K562 (cell line): ENCODE data around the gene MYO3B. TPM values are rescaled to one million over a fixed set of nuclear protein-coding genes. Genes with fewer than 3 reads are reported as not detected.
A peak's percentile ranks its signal among the peaks of the same experiment; 100 is the strongest.

Experiments
- CBFB ChIP-seq: sonication (generic); formaldehyde crosslinking; IDR thresholded peaks from 2 replicates; pipeline ENCODE4 v1.4.0; 2020; ENCODE audit warnings: mild to moderate bottlenecking, missing genetic modification reagents
- CCNT2 ChIP-seq: IDR thresholded peaks from 2 replicates; pipeline ENCODE4 v1.6.1; 2011; ENCODE audit warnings: borderline replicate concordance, low read depth, mild to moderate bottlenecking, moderate library complexity, mixed read lengths, low read length; ENCODE audit not compliant: insufficient read length; ENCODE audit errors: extremely low read depth
- CTBP1 ChIP-seq: fragments of 450-650 bp; IDR thresholded peaks from 2 replicates; pipeline ENCODE4 v1.6.1; 2016; ENCODE audit warnings: borderline replicate concordance
- EGR1 ChIP-seq: fragments of 450-650 bp; conservative IDR thresholded peaks from 2 replicates; pipeline ENCODE4 v1.6.1; 2017; ENCODE audit warnings: mild to moderate bottlenecking
- ESRRB ChIP-seq: fragments of 250-450 bp; sonication (Bioruptor Pico); IDR thresholded peaks from 2 replicates; pipeline ENCODE4 v1.5.0; 2020; ENCODE audit warnings: mild to moderate bottlenecking, moderate library complexity, borderline replicate concordance
- KLF1 ChIP-seq: fragments of 450-650 bp; IDR thresholded peaks from 2 replicates; pipeline ENCODE4 v1.6.1; 2016; ENCODE audit warnings: missing genetic modification characterization, missing compliant biosample characterization
- NELFE ChIP-seq: IDR thresholded peaks from 2 replicates; pipeline ENCODE4 v1.6.1; 2011; ENCODE audit warnings: mild to moderate bottlenecking; ENCODE audit not compliant: insufficient read depth, insufficient read length
- NR1H2 ChIP-seq: sonication (generic); formaldehyde crosslinking; IDR thresholded peaks from 2 replicates; pipeline ENCODE4 v1.4.0; 2020; ENCODE audit warnings: mild to moderate bottlenecking, missing genetic modification reagents
- PYGO2 ChIP-seq: fragments of 450-650 bp; IDR thresholded peaks from 2 replicates; pipeline ENCODE4 v1.6.1; 2016; ENCODE audit warnings: mild to moderate bottlenecking, missing genetic modification characterization, moderate library complexity, missing compliant biosample characterization
- SRSF1 ChIP-seq: fragments of 200-400 bp; formaldehyde crosslinking; IDR thresholded peaks from 2 replicates; pipeline ENCODE4 v1.6.1; 2017; ENCODE audit warnings: mild to moderate bottlenecking, low read depth, low read length, moderate library complexity
- TAL1 ChIP-seq: fragments of 450-650 bp; IDR thresholded peaks from 2 replicates; pipeline ENCODE4 v1.6.1; 2016; ENCODE audit warnings: mild to moderate bottlenecking
- ZNF408 ChIP-seq: fragments of 250-450 bp; sonication (Bioruptor Pico); IDR thresholded peaks from 2 replicates; pipeline ENCODE4 v1.4.0; 2020; ENCODE audit warnings: low read depth, mild to moderate bottlenecking, moderate library complexity
- ZNF644 ChIP-seq: fragments of 200-800 bp; sonication (Bioruptor generic); IDR thresholded peaks from 2 replicates; pipeline ENCODE4 v1.6.1; 2016; ENCODE audit warnings: low read depth, missing genetic modification characterization, missing compliant biosample characterization
- polyA plus RNA-seq, 8 experiments: library from polyadenylated mRNA; depleted of rRNA in 4 of 8; stranded (reverse) in 5 of 8; unstranded in 3 of 8; fragments of >200 nt; fragmentation: Nextera tagmentation in 2 of 8; fragmentation: Illumina TruSeq in 1 of 8; extraction: Ambion mirVana in 2 of 8; extraction: Trizol in 1 of 8; gene quantifications; 2 replicates each; pipeline versions ENCODE4 v1.2.1 to v1.2.3, GENCODE V29; 2011 to 2014; ENCODE audit warnings: inconsistent platforms in 1 of 8, missing spikeins in 1 of 8
- total RNA-seq, 7 experiments: library from RNA; depleted of rRNA in 6 of 7; stranded (reverse); fragments of >200 nt in 6 of 7; fragmentation: Illumina TruSeq in 2 of 7; extraction: Trizol in 2 of 7; gene quantifications; 2 replicates each; pipeline versions ENCODE4 v1.2.1 to v1.2.3, GENCODE V29; 2011 to 2021; ENCODE audit warnings: low replicate concordance in 1 of 7
- TF ChIP-seq, protein P1 (sequence below), 2 experiments: fragments of 450-650 bp in 1 of 2; IDR thresholded peaks; 2 replicates each; pipeline ENCODE4 v1.6.1; 2011 to 2017; ENCODE audit warnings: low read depth in 2 of 2, antibody characterized with exemption in 1 of 2, borderline replicate concordance in 1 of 2, low read length in 1 of 2, mild to moderate bottlenecking in 1 of 2, mixed read lengths in 1 of 2; ENCODE audit not compliant: control insufficient read depth in 1 of 2
- TF ChIP-seq, protein P2 (sequence below): fragments of 250-450 bp; sonication (Bioruptor Pico); IDR thresholded peaks from 2 replicates; pipeline ENCODE4 v1.8.0; 2021; ENCODE audit warnings: moderate library complexity, mild to moderate bottlenecking, inconsistent platforms
- TF ChIP-seq, protein P3 (sequence below): IDR thresholded peaks from 2 replicates; pipeline ENCODE4 v1.6.1; 2016; ENCODE audit warnings: missing genetic modification characterization, missing compliant biosample characterization

The MYO3B gene
- total and polyA plus RNA-seq, 9 of the 15 experiments (the other 6 are each of a cell fraction or from before 2014, with no cell fraction given): 2.7 to 6.5 (median 3.6) TPM

DNA sequence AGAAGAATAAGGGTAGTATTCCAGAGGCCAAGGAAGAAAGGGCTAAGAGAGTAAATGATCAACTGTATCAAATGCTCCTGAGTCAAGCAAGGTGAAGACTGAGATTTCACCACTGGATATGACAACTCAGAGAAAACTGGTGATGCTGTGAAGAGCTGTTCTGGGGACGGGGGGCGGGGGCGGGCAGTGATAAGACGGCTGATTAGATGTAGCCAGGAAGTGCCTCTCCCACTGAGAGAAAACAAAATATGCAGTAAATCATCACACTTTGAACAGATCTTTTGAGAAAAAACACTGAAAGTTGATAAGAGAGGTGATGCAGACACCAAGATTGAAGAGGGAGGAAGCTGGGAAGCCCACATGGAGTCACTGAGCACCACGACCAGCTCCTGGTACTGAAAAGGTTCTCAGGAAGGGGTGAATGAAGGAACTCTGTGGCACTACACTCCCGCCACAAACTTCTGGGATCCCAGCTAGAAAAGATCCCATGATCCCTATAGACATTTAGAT lies 75.8 kb downstream of the MYO3B start (continued):
- peak; percentile 62; the same call in 1 of the 2 replicates for TF ChIP-seq PYGO2 (tag)
- TF ChIP-seq CBFB: no peak
- no peak for TF ChIP-seq NR1H2
- no peak for TF ChIP-seq NELFE
- TF ChIP-seq ZNF408 (CRISPR knock-in tag): no peak
- peak; percentile 28 for TF ChIP-seq CCNT2
- no peak for TF ChIP-seq TAL1
- TF ChIP-seq, protein P1, sequence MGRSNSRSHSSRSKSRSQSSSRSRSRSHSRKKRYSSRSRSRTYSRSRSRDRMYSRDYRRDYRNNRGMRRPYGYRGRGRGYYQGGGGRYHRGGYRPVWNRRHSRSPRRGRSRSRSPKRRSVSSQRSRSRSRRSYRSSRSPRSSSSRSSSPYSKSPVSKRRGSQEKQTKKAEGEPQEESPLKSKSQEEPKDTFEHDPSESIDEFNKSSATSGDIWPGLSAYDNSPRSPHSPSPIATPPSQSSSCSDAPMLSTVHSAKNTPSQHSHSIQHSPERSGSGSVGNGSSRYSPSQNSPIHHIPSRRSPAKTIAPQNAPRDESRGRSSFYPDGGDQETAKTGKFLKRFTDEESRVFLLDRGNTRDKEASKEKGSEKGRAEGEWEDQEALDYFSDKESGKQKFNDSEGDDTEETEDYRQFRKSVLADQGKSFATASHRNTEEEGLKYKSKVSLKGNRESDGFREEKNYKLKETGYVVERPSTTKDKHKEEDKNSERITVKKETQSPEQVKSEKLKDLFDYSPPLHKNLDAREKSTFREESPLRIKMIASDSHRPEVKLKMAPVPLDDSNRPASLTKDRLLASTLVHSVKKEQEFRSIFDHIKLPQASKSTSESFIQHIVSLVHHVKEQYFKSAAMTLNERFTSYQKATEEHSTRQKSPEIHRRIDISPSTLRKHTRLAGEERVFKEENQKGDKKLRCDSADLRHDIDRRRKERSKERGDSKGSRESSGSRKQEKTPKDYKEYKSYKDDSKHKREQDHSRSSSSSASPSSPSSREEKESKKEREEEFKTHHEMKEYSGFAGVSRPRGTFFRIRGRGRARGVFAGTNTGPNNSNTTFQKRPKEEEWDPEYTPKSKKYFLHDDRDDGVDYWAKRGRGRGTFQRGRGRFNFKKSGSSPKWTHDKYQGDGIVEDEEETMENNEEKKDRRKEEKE (IDR thresholded peaks at IDR 0.05; ENCODE audit: borderline replicate concordance in 1 of 2, control insufficient read depth in 1 of 2, low read depth in 2 of 2, low read length in 1 of 2): no peak
- peak; percentile 82 for TF ChIP-seq CTBP1
- no peak for TF ChIP-seq SRSF1
- TF ChIP-seq ZNF644: no peak; the same call in none of the 2 replicates
- no peak for TF ChIP-seq ESRRB (CRISPR knock-in tag)
- TF ChIP-seq, protein P2, sequence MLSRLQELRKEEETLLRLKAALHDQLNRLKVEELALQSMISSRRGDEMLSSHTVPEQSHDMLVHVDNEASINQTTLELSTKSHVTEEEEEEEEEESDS (CRISPR knock-in tag): no peak
- no peak for TF ChIP-seq KLF1 (tag)
- peak; percentile 87 for TF ChIP-seq EGR1
- TF ChIP-seq, protein P3, sequence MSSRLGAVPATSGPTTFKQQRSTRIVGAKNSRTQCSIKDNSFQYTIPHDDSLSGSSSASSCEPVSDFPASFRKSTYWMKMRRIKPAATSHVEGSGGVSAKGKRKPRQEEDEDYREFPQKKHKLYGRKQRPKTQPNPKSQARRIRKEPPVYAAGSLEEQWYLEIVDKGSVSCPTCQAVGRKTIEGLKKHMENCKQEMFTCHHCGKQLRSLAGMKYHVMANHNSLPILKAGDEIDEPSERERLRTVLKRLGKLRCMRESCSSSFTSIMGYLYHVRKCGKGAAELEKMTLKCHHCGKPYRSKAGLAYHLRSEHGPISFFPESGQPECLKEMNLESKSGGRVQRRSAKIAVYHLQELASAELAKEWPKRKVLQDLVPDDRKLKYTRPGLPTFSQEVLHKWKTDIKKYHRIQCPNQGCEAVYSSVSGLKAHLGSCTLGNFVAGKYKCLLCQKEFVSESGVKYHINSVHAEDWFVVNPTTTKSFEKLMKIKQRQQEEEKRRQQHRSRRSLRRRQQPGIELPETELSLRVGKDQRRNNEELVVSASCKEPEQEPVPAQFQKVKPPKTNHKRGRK: no peak
